ENCODE results near the gene SERTAD2.

Gene SERTAD2

DNA sequence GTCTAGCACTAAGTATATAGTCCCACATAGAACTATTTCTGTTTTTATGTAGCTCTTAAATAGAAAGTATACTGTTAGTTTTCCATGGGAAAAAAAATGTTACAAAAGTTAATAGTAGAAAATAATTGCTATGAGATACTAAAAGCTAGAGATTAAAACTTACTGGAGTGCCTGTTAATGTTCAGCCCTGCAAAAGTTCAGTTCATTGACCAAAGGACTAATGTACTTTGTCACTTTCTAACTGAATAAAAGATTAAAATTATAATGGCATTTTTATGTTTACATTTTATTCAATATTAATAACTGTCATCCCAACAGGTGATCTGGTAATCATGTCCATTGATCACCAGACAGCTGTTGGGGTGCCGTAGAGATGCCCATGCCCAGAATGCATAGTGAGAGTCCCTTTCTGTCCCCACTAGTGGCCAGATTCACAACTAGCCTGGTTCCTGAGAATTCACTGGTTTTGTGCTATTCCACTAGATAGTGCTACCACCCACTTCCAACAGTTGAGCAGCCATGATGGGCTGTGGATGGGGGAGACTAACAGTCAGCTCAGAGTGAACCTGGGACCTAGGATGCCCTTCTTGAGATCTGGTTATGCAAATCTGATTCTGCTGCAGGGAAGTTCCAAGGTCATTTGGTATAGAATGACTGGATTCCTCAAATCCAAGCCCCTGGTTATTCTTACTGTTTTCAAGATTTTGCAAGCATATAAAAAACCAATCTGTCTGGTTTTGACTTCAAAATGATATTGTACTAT lies 71.8 kb downstream of the SERTAD2 start:
- no peak for DNase-seq (ENCODE audit: low spot score)
